Measurements from ENCODE around the gene SLC39A11. TPM values are rescaled to one million over a fixed set of nuclear protein-coding genes. Genes with fewer than 3 reads are reported as not detected.

The SLC39A11 gene
- total RNA-seq, 1 experiment from 2014 or later = 15.2 TPM

DNA sequence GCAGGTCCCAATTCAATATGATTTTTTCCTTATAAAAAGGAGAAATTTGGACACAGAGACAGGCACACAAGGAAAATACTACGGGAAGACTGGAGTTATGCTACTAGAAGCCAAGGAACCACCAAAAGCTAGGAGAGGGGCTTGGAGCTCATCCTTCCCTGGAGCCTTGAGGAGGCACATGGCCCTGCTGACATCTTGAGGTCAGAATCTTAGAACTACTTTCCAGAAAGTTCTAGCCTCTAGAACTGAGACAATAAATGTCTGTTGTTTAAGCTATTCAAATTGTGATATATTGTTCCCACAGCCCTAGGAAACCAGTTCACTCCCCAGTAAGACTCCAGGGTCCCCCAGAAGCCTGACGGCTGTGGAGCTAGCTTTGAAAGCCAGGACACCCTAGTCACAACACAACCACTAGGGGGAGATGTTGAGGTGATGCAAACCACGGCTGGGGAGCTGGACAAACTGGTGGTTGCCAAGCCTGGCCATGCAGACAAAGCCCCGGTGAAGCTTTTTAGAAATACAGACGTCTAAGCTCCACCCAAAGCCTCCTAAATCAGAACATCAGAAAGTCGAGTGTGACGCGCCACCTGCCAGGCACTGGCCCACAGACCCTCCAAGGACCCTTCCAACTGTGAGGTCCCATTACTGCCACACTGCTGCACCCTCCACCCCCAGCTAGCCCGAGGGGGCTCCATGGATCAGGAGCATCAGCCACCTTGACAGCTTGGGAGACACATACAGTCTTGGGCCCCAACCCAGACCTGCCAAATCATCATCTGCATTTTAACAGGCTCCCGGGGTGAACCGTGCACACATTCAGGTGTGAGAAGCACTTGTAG lies 106.4 kb downstream of the SLC39A11 start:
- Histone ChIP-seq H3K4ac (ENCODE audit: low read depth, low read length) (no peak overlapping the region), H2BK20ac (ENCODE audit: low read depth, low read length, poor library complexity, severe bottlenecking) (no peak overlapping the region), H3K27me3 (ENCODE audit: insufficient read depth, low read length) (no peaks in the 10 kb centered on the region), H3K4me2 (ENCODE audit: insufficient read depth, insufficient read length, low read length) (no peak overlapping the region), H4K8ac (replicated peaks; ENCODE audit: insufficient read length, low read depth, low read length) (no peak overlapping the region), H2BK120ac (ENCODE audit: low read depth, low read length, poor library complexity, severe bottlenecking) (no peak overlapping the region), H3K79me2 (ENCODE audit: insufficient read depth, low read length) (no peaks in the 10 kb centered on the region), H3K4me1 (ENCODE audit: insufficient read depth, low read length) (no peaks in the 10 kb centered on the region), H3K56ac (ENCODE audit: insufficient read length, low read depth, low read length) (no peak overlapping the region), H3K9me3 (ENCODE audit: control insufficient read depth, low read depth, low read length) (no peaks in the 10 kb centered on the region), H3K14ac (ENCODE audit: insufficient read depth, low read length) (no peak overlapping the region), H2BK12ac (ENCODE audit: insufficient read length, low read depth, low read length) (no peak overlapping the region), H4K91ac (ENCODE audit: insufficient read length, low read depth, low read length) (no peak overlapping the region), H2AFZ (ENCODE audit: low read length) (no peak overlapping the region), H3K9ac (ENCODE audit: extremely low read depth, insufficient read length, low read length) (no peak overlapping the region), H3K23ac (ENCODE audit: insufficient read length, low read depth, low read length) (no peak overlapping the region), H3K27ac (ENCODE audit: insufficient read length, low read depth, low read length) (no peak overlapping the region), H3K23me2 (ENCODE audit: insufficient read length, low read depth, low read length, poor library complexity, severe bottlenecking) (no peaks in the 10 kb centered on the region), H2AK5ac (ENCODE audit: insufficient read length, low read length) (no peak overlapping the region), H4K20me1 (ENCODE audit: control insufficient read depth, insufficient read depth, insufficient read length) (no peaks in the 10 kb centered on the region), H4K5ac (ENCODE audit: insufficient read length, low read depth, low read length) (no peak overlapping the region), H3K18ac (ENCODE audit: insufficient read length, low read depth, low read length) (no peak overlapping the region), H3T11ph (ENCODE audit: low read length) (no peak overlapping the region), H2BK5ac (ENCODE audit: insufficient read length, low read length) (no peak overlapping the region), H3K79me1 (ENCODE audit: insufficient read depth, low read depth, low read length, poor library complexity, severe bottlenecking) (no peaks in the 10 kb centered on the region), H2BK15ac (ENCODE audit: low read depth, low read length) (no peak overlapping the region)
- peak; percentile 88 for DNase-seq
- H3K36me3 Mint-ChIP-seq (ENCODE audit: insufficient read depth in 1 of 3, low read depth in 3 of 3) = no peaks in the 10 kb centered on the region
- H3K9me3 Mint-ChIP-seq = no peaks in the 10 kb centered on the region
- TF ChIP-seq, protein P1, sequence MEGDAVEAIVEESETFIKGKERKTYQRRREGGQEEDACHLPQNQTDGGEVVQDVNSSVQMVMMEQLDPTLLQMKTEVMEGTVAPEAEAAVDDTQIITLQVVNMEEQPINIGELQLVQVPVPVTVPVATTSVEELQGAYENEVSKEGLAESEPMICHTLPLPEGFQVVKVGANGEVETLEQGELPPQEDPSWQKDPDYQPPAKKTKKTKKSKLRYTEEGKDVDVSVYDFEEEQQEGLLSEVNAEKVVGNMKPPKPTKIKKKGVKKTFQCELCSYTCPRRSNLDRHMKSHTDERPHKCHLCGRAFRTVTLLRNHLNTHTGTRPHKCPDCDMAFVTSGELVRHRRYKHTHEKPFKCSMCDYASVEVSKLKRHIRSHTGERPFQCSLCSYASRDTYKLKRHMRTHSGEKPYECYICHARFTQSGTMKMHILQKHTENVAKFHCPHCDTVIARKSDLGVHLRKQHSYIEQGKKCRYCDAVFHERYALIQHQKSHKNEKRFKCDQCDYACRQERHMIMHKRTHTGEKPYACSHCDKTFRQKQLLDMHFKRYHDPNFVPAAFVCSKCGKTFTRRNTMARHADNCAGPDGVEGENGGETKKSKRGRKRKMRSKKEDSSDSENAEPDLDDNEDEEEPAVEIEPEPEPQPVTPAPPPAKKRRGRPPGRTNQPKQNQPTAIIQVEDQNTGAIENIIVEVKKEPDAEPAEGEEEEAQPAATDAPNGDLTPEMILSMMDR (conservative IDR thresholded peaks at IDR 0.05) = peak; percentile 93
- no peaks in the 10 kb centered on the region for H3K27me3 Mint-ChIP-seq (ENCODE audit: low read depth)
- no CpG with 5 or more reads among the region's 11 CpGs for WGBS (ENCODE audit: extremely low coverage, insufficient read length, low lambda C conversion rate)
- H3K4me1 Mint-ChIP-seq = peaks cover 4 to 6% of the 10 kb centered on the region in 2 experiments
- no peak overlapping the region for H3K4me3 Mint-ChIP-seq
- peak overlapping the region in 1 of 3 experiments; percentile 77; a peak in 2 of 7 replicates for H3K27ac Mint-ChIP-seq
